ENCODE data around the gene PPL. TPM values are rescaled to one million over a fixed set of nuclear protein-coding genes. Genes with fewer than 3 reads are reported as not detected.

Gene PPL
- total and polyA plus RNA-seq, 2 of the 13 experiments (the other 11 are each of a cell fraction or from before 2014, with no cell fraction given) = 5.7 to 6.6 TPM

DNA sequence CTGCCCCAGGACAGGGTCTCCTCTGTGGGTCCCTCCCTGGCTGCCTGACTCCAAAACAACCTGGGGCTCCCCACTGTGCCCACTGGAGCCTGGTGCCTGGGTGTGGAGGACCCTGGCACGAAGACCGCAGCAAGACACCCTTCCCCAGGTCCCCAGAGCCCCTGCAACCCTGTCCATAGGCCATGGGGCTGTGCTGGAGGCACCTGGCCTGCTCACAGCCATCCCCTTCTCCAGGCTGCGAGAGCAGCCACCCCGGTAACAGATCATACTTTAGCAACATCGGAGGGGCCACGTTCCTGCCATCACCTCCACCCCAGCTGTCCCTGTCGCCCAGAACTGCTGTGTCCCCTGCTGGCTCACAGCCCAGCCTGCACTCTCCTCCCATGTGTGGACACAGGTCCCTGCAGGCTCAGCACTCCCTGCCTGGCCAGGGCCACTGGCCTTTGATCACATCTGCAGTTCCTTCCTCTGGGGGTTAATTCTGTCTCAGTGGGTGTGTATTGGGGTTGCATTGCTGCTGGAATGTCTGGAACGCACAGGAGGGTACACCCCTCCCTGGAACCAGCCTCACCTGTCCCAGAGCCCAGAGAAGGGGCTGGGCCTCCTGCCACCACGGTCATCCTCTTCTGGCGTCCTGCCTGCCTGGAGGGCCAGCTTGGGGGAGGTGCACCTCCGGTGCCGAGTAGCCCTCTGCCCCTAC, 12.2 kb downstream of the PPL start (continued):
- no peak for TF ChIP-seq ZNF17 (CRISPR knock-in tag; IDR thresholded peaks at IDR 0.05)
- TF ChIP-seq SOX5 (CRISPR knock-in tag; IDR thresholded peaks at IDR 0.05; ENCODE audit: borderline replicate concordance) = no peak
- TF ChIP-seq RXRA (CRISPR knock-in tag; IDR thresholded peaks at IDR 0.05) = peak; percentile 68; the same call in 1 of the 2 replicates
- TF ChIP-seq SETDB1 (CRISPR knock-in tag; IDR thresholded peaks at IDR 0.05; ENCODE audit: borderline replicate concordance) = no peak
- peak; percentile 55 for TF ChIP-seq MAFF (IDR thresholded peaks at IDR 0.05; ENCODE audit: low read depth, low read length)
- TF ChIP-seq ARNT2 (CRISPR knock-in tag; IDR thresholded peaks at IDR 0.05; ENCODE audit: low read depth) = no peak
- no peak for TF ChIP-seq NONO (IDR thresholded peaks at IDR 0.05)
- peak; percentile 68 for TF ChIP-seq NONO (CRISPR knock-in tag; conservative IDR thresholded peaks at IDR 0.05)
- no peak for TF ChIP-seq IKZF4 (CRISPR knock-in tag; IDR thresholded peaks at IDR 0.05; ENCODE audit: borderline replicate concordance, low read depth, not compliant biosample characterization)
- TF ChIP-seq PLRG1 (conservative IDR thresholded peaks at IDR 0.05) = no peak
- no peak for TF ChIP-seq EHMT2 (IDR thresholded peaks at IDR 0.05; ENCODE audit: borderline replicate concordance, low read depth, low read length)
- no peak for TF ChIP-seq HMG20A (CRISPR knock-in tag; IDR thresholded peaks at IDR 0.05; ENCODE audit: borderline replicate concordance)
- 0 out of 2 replicates have a peak, but pooled peaks have one; percentile 79 for TF ChIP-seq AHR (CRISPR knock-in tag; IDR thresholded peaks at IDR 0.05)
- TF ChIP-seq, protein P1, sequence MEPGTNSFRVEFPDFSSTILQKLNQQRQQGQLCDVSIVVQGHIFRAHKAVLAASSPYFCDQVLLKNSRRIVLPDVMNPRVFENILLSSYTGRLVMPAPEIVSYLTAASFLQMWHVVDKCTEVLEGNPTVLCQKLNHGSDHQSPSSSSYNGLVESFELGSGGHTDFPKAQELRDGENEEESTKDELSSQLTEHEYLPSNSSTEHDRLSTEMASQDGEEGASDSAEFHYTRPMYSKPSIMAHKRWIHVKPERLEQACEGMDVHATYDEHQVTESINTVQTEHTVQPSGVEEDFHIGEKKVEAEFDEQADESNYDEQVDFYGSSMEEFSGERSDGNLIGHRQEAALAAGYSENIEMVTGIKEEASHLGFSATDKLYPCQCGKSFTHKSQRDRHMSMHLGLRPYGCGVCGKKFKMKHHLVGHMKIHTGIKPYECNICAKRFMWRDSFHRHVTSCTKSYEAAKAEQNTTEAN (CRISPR knock-in tag; conservative IDR thresholded peaks at IDR 0.05) = no peak
- TF ChIP-seq HNF4G (IDR thresholded peaks at IDR 0.05; ENCODE audit: borderline replicate concordance, low read depth, low read length) = no peak; the same call in 1 of the 2 replicates
- peak; percentile 65; the same call in 1 of the 2 replicates for TF ChIP-seq HNF4G (CRISPR knock-in tag; IDR thresholded peaks at IDR 0.05; ENCODE audit: borderline replicate concordance, low read depth)
- TF ChIP-seq, protein P2, sequence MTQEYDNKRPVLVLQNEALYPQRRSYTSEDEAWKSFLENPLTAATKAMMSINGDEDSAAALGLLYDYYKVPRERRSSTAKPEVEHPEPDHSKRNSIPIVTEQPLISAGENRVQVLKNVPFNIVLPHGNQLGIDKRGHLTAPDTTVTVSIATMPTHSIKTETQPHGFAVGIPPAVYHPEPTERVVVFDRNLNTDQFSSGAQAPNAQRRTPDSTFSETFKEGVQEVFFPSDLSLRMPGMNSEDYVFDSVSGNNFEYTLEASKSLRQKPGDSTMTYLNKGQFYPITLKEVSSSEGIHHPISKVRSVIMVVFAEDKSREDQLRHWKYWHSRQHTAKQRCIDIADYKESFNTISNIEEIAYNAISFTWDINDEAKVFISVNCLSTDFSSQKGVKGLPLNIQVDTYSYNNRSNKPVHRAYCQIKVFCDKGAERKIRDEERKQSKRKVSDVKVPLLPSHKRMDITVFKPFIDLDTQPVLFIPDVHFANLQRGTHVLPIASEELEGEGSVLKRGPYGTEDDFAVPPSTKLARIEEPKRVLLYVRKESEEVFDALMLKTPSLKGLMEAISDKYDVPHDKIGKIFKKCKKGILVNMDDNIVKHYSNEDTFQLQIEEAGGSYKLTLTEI (CRISPR knock-in tag; conservative IDR thresholded peaks at IDR 0.05) = no peak
- TF ChIP-seq ONECUT2 (CRISPR knock-in tag; IDR thresholded peaks at IDR 0.05) = no peak
- no peak for TF ChIP-seq ZMAT3 (CRISPR knock-in tag; conservative IDR thresholded peaks at IDR 0.05)
- peak; percentile 58 for TF ChIP-seq FOXA3 (CRISPR knock-in tag; IDR thresholded peaks at IDR 0.05)
- no peak for TF ChIP-seq ZNF547 (CRISPR knock-in tag; IDR thresholded peaks at IDR 0.05)
- TF ChIP-seq, protein P3, sequence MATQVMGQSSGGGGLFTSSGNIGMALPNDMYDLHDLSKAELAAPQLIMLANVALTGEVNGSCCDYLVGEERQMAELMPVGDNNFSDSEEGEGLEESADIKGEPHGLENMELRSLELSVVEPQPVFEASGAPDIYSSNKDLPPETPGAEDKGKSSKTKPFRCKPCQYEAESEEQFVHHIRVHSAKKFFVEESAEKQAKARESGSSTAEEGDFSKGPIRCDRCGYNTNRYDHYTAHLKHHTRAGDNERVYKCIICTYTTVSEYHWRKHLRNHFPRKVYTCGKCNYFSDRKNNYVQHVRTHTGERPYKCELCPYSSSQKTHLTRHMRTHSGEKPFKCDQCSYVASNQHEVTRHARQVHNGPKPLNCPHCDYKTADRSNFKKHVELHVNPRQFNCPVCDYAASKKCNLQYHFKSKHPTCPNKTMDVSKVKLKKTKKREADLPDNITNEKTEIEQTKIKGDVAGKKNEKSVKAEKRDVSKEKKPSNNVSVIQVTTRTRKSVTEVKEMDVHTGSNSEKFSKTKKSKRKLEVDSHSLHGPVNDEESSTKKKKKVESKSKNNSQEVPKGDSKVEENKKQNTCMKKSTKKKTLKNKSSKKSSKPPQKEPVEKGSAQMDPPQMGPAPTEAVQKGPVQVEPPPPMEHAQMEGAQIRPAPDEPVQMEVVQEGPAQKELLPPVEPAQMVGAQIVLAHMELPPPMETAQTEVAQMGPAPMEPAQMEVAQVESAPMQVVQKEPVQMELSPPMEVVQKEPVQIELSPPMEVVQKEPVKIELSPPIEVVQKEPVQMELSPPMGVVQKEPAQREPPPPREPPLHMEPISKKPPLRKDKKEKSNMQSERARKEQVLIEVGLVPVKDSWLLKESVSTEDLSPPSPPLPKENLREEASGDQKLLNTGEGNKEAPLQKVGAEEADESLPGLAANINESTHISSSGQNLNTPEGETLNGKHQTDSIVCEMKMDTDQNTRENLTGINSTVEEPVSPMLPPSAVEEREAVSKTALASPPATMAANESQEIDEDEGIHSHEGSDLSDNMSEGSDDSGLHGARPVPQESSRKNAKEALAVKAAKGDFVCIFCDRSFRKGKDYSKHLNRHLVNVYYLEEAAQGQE (IDR thresholded peaks at IDR 0.05; ENCODE audit: borderline replicate concordance in 1 of 2, low read depth in 1 of 2, low read length in 2 of 2) = peak in 1 of 2 experiments; percentile 74; a peak in 2 of 4 replicates
- no peak for TF ChIP-seq SSRP1 (CRISPR knock-in tag; IDR thresholded peaks at IDR 0.05)
- peak; percentile 81 for TF ChIP-seq HDAC1 (CRISPR knock-in tag; IDR thresholded peaks at IDR 0.05)
- TF ChIP-seq KLF9 (CRISPR knock-in tag; IDR thresholded peaks at IDR 0.05; ENCODE audit: low read depth) = peak; percentile 46; the same call in 1 of the 2 replicates
- TF ChIP-seq ZNF75D (CRISPR knock-in tag; IDR thresholded peaks at IDR 0.05; ENCODE audit: borderline replicate concordance) = no peak

Data from HepG2 (cell line).